GM23248 (cell line): ENCODE results near the gene HHLA2. TPM values are rescaled to one million over a fixed set of nuclear protein-coding genes. Genes with fewer than 3 reads are reported as not detected.

ENCODE experiments used
- DNase-seq: peaks from one replicate; pipeline ENCODE4 v3.0.0-alpha.2; 2015
- H2AFZ ChIP-seq: fragments of 200-600 bp; sonication (generic); 2 replicates; pipeline ENCODE4 v1.6.1; 2016; ENCODE audit warnings: antibody characterized with exemption
- H3F3A ChIP-seq: fragments of 200-600 bp; sonication (generic); 2 replicates; pipeline ENCODE4 v1.6.1; 2016; ENCODE audit warnings: mild to moderate bottlenecking, antibody characterized with exemption, mixed run types; ENCODE audit not compliant: insufficient read depth
- H3K27ac ChIP-seq: fragments of 200-600 bp; sonication (generic); 2 replicates; pipeline ENCODE4 v1.5.1; 2016; ENCODE audit warnings: mild to moderate bottlenecking
- H3K27me3 ChIP-seq: fragments of 200-600 bp; sonication (generic); replicated peaks from 2 replicates; pipeline ENCODE4 v1.6.1; 2016; ENCODE audit warnings: mild to moderate bottlenecking; ENCODE audit not compliant: insufficient read depth
- H3K36me3 ChIP-seq: fragments of 200-600 bp; sonication (generic); 2 replicates; pipeline ENCODE4 v1.6.1; 2016; ENCODE audit warnings: low read depth, mild to moderate bottlenecking
- H3K4me1 ChIP-seq: fragments of 200-600 bp; sonication (generic); 2 replicates; pipeline ENCODE4 v1.6.1; 2016; ENCODE audit warnings: mild to moderate bottlenecking; ENCODE audit not compliant: insufficient read depth
- H3K4me2 ChIP-seq: fragments of 200-600 bp; sonication (generic); one replicate; pipeline ENCODE4 v1.6.1; 2016; ENCODE audit warnings: mild to moderate bottlenecking; ENCODE audit not compliant: unreplicated experiment
- H3K4me3 ChIP-seq: fragments of 200-600 bp; sonication (generic); 2 replicates; pipeline ENCODE4 v1.5.1; 2016; ENCODE audit warnings: mild to moderate bottlenecking
- H3K79me2 ChIP-seq: fragments of 200-600 bp; sonication (generic); 2 replicates; pipeline ENCODE4 v1.6.1; 2016; ENCODE audit warnings: mild to moderate bottlenecking; ENCODE audit not compliant: insufficient read depth
- H3K9ac ChIP-seq: fragments of 200-600 bp; sonication (generic); 2 replicates; pipeline ENCODE4 v1.6.1; 2016; ENCODE audit warnings: mild to moderate bottlenecking
- H3K9me2 ChIP-seq: fragments of 200-600 bp; sonication (generic); 2 replicates; pipeline ENCODE4 v1.6.1; 2016; ENCODE audit warnings: mixed run types, mild to moderate bottlenecking, moderate library complexity; ENCODE audit not compliant: insufficient read depth
- H3K9me3 ChIP-seq: fragments of 200-600 bp; sonication (generic); one replicate; pipeline ENCODE4 v1.6.1; 2017; ENCODE audit warnings: low read depth
- H4K20me1 ChIP-seq: fragments of 200-600 bp; sonication (generic); 2 replicates; pipeline ENCODE4 v1.6.0; 2016; ENCODE audit not compliant: insufficient read depth
- EZH2 ChIP-seq: fragments of 200-600 bp; sonication (generic); IDR thresholded peaks from 2 replicates; pipeline ENCODE4 v1.6.1; 2018; ENCODE audit warnings: antibody characterized with exemption, mild to moderate bottlenecking; ENCODE audit not compliant: insufficient read depth, poor library complexity, severe bottlenecking
- EZH2phosphoT487 ChIP-seq: fragments of 200-600 bp; sonication (generic); IDR thresholded peaks from 2 replicates; pipeline ENCODE4 v1.6.1; 2018; ENCODE audit warnings: antibody characterized with exemption, moderate library complexity, mild to moderate bottlenecking, low read depth; ENCODE audit not compliant: insufficient read depth
- WGBS, 2 experiments: methylation state at CpG; one replicate each; pipeline ENCODE4 v1.1.6; 2015 to 2017; ENCODE audit warnings: low lambda C conversion rate in 2 of 2, low coverage in 1 of 2; ENCODE audit errors: missing lambda C conversion rate in 2 of 2; 5-methylcytosine and 5-hydroxymethylcytosine counted together
- in situ Hi-C: fragments of 300-500 bp; cut with MboI; formaldehyde crosslinking; loops from 2 replicates; pipeline ENCODE4 v1.15.0; 2020
- polyA plus RNA-seq: library from polyadenylated mRNA; unstranded; fragments of >200 nt; fragmentation: Nextera tagmentation; extraction: Ambion mirVana; gene quantifications from 2 replicates; pipeline ENCODE4 v1.2.1, GENCODE V29; 2016
- total RNA-seq: library from RNA; depleted of rRNA; stranded (reverse); fragments of >200 nt; shearing (Covaris generic); gene quantifications from 2 replicates; pipeline ENCODE4 v1.2.3, GENCODE V29; 2014

The HHLA2 gene
- total and polyA plus RNA-seq, 2 experiments from 2014 or later = not detected

GRCh38 chr3:108320746-108321350 lies 24.5 kb downstream of the HHLA2 start:
- Histone ChIP-seq H3K27ac (no peak overlapping the region), H4K20me1 (no peaks in the 10 kb centered on the region), H3K4me3 (no peak overlapping the region), H3K79me2 (no peaks in the 10 kb centered on the region), H2AFZ (no peak overlapping the region), H3K4me1 (no peaks in the 10 kb centered on the region), H3K4me2 (no peak overlapping the region), H3K9me3 (no peaks in the 10 kb centered on the region), H3K27me3 (no peaks in the 10 kb centered on the region), H3K9me2 (no peaks in the 10 kb centered on the region), H3F3A (no peaks in the 10 kb centered on the region), H3K36me3 (no peaks in the 10 kb centered on the region), H3K9ac (no peak overlapping the region)
- in situ Hi-C loops = no loop called here
- no peak for DNase-seq
- 74 to 78% methylated on average over 6 of the region's 6 CpGs for WGBS, 2 experiments
- TF ChIP-seq EZH2phosphoT487 (no peak), EZH2 (no peak)

- Histone ChIP-seq H3K9ac (no peak overlapping the region), H3F3A (no peaks in the 10 kb centered on the region), H2AFZ (no peak overlapping the region), H3K9me3 (no peaks in the 10 kb centered on the region), H3K4me3 (no peak overlapping the region), H3K27ac (no peak overlapping the region), H3K4me1 (no peaks in the 10 kb centered on the region), H3K9me2 (no peaks in the 10 kb centered on the region), H3K4me2 (no peak overlapping the region), H4K20me1 (no peaks in the 10 kb centered on the region), H3K36me3 (no peaks in the 10 kb centered on the region), H3K27me3 (no peaks in the 10 kb centered on the region), H3K79me2 (no peaks in the 10 kb centered on the region)
- DNase-seq = no peak
- WGBS, 2 experiments = 80% methylated on average over 4 of the region's 4 CpGs
- in situ Hi-C loops = no loop called here
- TF ChIP-seq EZH2phosphoT487 = no peak
- no peak for TF ChIP-seq EZH2
These were observed 26.0 kb downstream of the HHLA2 start for GRCh38 chr3:108322352-108322751.

- Histone ChIP-seq H2AFZ (no peak overlapping the region), H3K27me3 (no peaks in the 10 kb centered on the region), H4K20me1 (no peaks in the 10 kb centered on the region), H3K4me2 (no peak overlapping the region), H3K4me3 (no peak overlapping the region), H3K27ac (no peak overlapping the region), H3K9ac (no peak overlapping the region), H3F3A (no peaks in the 10 kb centered on the region), H3K36me3 (no peaks in the 10 kb centered on the region), H3K4me1 (no peaks in the 10 kb centered on the region), H3K79me2 (no peaks in the 10 kb centered on the region), H3K9me2 (no peaks in the 10 kb centered on the region), H3K9me3 (no peaks in the 10 kb centered on the region)
- no peak for DNase-seq
- 26 to 30% methylated on average over 1 of the region's 1 CpG for WGBS, 2 experiments
- in situ Hi-C loops = no loop called here
- TF ChIP-seq EZH2phosphoT487 (no peak), EZH2 (no peak)
These were observed 27.8 kb downstream of the HHLA2 start for GRCh38 chr3:108324177-108324576.

GRCh38 chr3:108327168-108327567 lies 30.8 kb downstream of the HHLA2 start:
- TF ChIP-seq EZH2 (no peak), EZH2phosphoT487 (no peak)
- Histone ChIP-seq H3K9ac (no peak overlapping the region), H4K20me1 (no peaks in the 10 kb centered on the region), H3K79me2 (no peaks in the 10 kb centered on the region), H2AFZ (no peak overlapping the region), H3K9me2 (no peaks in the 10 kb centered on the region), H3K36me3 (no peaks in the 10 kb centered on the region), H3K9me3 (no peaks in the 10 kb centered on the region), H3F3A (no peaks in the 10 kb centered on the region), H3K27me3 (no peaks in the 10 kb centered on the region), H3K4me2 (no peak overlapping the region), H3K4me3 (no peak overlapping the region), H3K4me1 (no peaks in the 10 kb centered on the region), H3K27ac (no peak overlapping the region)
- in situ Hi-C loops = no loop called here
- DNase-seq = no peak

- H3K4me1 ChIP-seq = no peaks in the 10 kb centered on the region
- no peaks in the 10 kb centered on the region for H3F3A ChIP-seq
- no peaks in the 10 kb centered on the region for H3K9me2 ChIP-seq
- no peaks in the 10 kb centered on the region for H3K79me2 ChIP-seq
- no peak overlapping the region for H3K4me3 ChIP-seq
- H3K4me2 ChIP-seq = no peak overlapping the region
- in situ Hi-C loops = no loop called here
- no peak overlapping the region for H3K9ac ChIP-seq
- no peaks in the 10 kb centered on the region for H3K36me3 ChIP-seq
- no peak for TF ChIP-seq EZH2phosphoT487
- TF ChIP-seq EZH2 = no peak
- no peak overlapping the region for H2AFZ ChIP-seq
- no peak overlapping the region for H3K27ac ChIP-seq
- H4K20me1 ChIP-seq = no peaks in the 10 kb centered on the region
- no peaks in the 10 kb centered on the region for H3K9me3 ChIP-seq
- H3K27me3 ChIP-seq = no peaks in the 10 kb centered on the region
- no peak for DNase-seq
- 22 to 32% methylated on average over 4 of the region's 4 CpGs for WGBS, 2 experiments
These were observed 32.6 kb downstream of the HHLA2 start for GRCh38 chr3:108328821-108329486.
